HG02885 (cell line): Measurements from ENCODE around the gene MAIP1.
"Not testable (repeated sequence)": the region's sequence is repeated elsewhere in the genome, so short reads cannot be mapped to it uniquely, and the experiment has no call there.

Experiments used
- ATAC-seq: cut with Tn5 transposase; IDR thresholded peaks from one replicate; pipeline ENCODE4 v1.9.1; 2021; ENCODE audit warnings: mild to moderate bottlenecking; ENCODE audit not compliant: unreplicated experiment, poor library complexity

Gene MAIP1, protein sequence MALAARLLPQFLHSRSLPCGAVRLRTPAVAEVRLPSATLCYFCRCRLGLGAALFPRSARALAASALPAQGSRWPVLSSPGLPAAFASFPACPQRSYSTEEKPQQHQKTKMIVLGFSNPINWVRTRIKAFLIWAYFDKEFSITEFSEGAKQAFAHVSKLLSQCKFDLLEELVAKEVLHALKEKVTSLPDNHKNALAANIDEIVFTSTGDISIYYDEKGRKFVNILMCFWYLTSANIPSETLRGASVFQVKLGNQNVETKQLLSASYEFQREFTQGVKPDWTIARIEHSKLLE

DNA sequence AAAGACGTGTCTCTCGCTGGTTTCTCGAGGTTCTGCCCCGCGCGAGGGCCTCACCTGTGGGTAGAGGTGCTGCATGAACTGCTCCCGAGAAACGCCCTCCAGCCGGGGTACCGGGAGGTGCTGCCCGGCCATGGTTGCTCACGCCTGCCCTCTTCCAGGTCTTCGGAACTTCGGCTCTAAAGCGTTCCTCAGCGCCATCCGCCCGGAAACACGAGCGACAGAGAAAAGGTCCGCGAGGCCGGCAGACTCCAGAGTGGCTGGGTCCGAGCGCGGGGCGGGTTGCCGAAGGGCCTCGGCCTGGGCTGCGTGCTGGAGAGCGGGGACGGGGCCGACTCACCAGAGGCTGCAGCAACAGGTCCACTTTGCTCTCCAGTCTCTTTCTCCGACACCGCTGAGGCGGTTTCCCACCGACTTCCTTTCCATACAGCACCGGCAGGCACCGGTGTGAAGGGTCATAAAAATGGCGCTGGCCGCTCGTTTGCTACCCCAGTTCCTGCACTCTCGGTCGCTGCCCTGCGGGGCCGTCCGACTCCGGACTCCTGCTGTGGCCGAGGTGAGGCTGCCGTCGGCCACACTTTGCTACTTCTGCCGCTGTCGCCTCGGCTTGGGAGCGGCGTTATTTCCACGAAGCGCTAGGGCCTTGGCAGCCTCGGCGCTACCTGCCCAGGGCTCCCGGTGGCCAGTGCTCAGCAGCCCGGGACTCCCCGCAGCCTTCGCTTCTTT, at the start of gene MAIP1, which contains the start of gene TYW5:
MAIP1 (plus strand) TSS at position 244 of the 723 bp plus-strand sequence; CDS start at position 461, 217 bp downstream.
TYW5 (minus strand) TSS at position 153 of the 723 bp plus-strand sequence; CDS start at position 132, 21 bp downstream.
- peak; percentile 82 for ATAC-seq

DNA sequence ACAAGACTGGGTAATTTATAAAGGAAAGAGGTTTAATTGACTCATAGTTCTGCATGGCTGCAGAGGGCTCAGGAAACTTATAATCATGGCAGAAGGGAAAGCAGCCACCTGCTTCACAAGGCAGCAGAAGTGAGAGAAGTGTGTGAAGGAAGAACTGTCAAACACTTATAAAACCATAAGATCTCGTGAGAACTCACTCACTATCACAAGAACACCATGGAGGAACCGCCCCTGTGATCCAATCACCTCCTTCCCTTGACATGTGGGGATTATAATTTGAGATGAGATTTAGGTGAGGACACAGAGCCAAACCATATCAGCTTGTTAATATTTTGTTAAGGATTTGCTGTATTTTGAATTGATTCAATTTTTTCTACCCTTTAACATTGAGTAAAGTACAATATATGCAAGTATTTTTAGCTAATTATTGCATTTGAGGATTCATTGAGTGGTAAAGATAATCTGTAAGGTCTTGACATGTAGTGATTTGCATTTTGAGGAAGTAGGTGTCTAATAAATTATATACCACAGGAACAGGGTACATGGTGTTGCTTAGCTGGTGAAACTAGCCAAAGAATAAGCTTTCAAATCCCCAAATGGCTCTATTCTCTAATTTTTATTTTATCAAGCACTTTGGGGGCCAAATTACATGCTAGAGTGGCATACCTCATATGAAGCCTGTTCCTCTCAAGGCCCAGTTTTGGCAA, 48.2 kb upstream of the MAIP1 start:
- ATAC-seq: no peak

DNA sequence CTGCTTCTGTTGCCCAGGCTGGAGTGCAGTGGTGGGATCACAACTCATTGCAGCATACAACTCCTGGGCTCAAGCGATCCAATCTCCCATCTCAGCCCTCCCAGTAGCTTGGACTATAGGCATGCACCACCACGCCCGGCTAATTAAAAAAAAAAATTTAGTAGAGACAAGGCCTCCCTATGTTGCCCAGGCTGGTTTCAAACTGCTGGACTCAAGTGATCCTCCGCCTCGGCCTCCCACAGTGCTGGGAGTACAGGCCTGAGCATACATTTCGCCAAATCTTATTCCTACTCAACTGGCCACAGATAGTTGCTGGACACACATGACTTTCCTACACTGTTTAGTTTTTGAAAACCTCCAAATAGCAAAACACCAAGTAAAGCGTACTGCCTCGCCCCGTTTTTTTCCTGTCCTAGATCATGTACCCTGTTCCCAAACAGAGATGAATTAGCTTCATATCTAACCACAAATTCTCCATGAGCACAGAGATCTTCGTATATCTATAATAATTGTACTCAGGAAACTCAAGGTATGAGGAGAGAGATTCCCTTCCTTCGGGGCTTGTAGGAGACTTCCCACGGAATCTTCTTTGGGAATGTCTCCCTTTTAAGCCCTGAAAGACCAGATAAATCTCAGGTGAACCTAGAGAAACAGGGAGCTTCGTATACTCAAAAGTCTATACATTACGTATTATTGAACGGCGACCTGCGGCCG, 44.9 kb upstream of the MAIP1 start:
- ATAC-seq: no peak

DNA sequence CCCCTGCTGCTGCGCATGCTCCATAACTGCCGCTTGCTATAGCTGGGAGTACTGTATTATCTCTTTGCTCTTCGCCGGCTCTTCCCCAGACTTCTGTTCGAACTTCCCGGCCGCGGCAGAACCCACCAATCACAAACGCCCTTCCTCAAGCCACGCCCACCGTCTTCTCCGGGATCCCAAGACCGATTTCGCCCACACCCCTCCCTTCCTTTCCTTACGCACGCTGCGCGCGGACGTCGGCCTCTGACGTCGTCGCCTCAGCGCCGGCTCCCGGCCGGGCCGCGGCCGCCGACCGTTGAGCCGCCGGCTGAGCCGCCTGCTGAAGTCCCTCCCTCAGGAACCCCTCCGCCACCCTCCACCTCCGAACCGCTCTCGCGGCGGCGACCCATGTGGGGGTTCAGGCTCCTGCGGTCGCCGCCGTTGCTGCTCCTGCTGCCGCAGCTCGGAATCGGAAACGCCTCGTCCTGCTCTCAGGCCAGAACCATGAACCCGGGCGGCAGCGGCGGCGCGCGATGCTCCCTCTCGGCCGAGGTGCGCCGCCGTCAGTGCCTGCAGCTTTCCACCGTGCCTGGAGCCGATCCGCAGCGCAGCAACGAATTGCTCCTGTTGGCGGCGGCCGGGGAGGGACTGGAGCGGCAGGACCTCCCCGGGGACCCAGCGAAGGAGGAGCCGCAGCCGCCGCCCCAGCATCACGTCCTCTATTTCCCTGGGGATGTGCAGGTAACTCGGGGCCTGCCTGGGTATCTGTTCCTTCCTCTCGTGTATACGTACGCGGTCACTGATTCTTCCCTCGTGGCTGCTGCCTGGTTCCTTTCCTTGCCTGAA, 44.1 kb upstream of the MAIP1 start, which contains the start of gene C2orf69:
C2orf69 (plus strand) TSS at position 242 of the 825 bp plus-strand sequence; CDS start at position 388, 146 bp downstream.
- peak; percentile 91 for ATAC-seq

DNA sequence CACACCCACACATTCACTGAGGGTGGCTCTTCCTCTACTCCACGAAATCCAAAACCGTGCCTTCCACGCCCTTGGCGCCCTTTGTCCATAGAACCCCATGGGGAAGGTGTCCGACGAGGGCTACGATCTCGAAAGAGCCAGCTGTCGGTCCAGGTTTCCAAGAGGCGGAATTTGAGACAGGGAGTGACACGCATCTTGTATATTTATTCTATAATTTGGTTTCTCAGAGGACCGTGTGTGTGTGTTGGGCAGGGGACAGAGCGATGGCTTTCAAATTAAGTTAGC, 43.6 kb upstream of the MAIP1 start:
- ATAC-seq: no peak

DNA sequence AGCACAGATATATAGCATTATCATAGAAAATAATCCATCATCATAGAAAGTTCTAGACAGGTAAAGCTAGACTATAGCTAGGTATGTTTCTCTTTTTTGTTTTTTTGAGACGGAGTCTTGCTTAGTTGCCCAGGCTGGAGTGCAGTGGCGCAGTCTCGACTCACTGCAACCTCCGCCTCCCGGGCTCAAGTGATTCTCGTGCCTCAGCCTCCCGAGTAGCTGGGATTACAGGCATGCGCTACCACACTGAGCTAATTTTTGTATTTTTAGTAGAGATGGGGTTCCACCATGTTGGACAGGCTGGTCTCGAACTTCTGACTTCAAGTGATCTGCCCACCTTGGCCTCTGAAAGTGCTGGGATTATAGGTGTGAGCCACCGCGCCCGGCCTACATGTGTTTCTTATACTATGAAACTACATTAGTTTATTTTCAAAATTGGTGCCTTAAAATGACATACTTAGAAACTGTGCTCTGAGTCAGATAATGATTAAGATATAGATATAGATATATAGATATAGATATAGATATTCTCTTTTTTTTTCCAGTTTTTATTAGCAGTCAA, 42.7 kb upstream of the MAIP1 start:
- ATAC-seq: not testable (repeated sequence)

DNA sequence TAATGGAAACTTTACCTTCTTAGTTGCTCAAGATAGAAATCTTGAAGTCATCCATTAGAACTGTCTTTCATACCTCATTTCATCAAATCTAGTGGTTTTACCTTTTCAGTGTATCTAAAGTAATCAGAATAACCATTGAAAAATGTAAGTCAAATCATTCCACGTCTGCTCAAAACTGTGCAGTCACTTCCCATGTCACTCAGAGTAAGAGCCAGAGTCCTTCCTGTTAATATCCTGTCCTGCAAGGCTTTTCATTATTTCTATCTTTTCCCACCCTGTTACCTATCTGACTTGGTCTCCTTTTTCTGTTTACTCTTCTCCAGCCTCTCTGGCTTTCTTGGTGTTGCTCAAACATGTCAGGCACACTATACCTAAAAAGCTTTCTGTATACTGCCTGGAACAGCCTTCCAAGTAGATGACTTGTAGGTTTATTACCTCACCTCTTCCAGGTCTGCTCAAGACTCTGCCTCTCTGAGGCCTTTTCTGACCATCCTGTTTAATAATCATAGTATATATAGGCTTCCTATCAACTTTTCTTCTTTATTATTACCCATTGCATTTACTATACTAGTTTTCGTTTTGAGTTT, 40.9 kb upstream of the MAIP1 start:
- no peak for ATAC-seq

DNA sequence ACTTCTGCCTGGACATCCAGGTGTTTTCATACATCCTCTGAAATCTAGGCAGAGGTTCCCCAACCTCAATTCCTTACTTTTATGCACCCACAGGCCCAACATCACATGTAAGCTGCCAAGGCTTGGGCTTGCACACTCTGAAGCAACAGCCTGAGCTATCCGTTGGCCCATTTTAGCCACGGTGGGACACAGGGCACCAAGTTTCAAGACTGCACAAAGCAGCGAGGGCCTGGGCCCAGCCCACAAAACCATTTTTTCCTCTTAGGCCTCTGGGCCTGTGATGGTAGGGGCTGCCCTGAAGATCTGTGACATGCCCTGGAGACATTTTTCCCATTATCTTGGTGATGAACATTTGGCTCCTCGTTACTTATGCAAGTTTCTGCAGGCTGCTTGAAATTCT, 38.4 kb upstream of the MAIP1 start:
- no peak for ATAC-seq

DNA sequence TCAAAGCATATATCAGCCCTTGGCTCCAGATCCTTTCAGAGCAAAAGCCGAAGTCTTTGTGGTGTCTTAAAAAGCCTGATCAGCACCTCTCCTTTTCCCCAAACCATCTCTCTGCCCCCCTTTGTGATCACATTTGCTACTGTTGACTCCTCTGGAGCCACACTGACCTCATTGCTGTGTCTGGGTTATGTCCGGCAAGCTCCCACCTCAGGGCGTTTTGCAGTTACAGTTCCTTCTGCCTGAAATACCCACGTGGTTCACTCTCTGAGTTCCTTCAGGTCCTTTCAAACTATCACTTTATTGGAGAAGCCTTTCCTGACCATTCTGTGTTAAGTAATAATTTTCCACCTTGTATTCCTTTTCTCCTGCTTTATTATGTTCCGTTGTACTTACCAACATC, 32.5 kb upstream of the MAIP1 start:
- no peak for ATAC-seq

DNA sequence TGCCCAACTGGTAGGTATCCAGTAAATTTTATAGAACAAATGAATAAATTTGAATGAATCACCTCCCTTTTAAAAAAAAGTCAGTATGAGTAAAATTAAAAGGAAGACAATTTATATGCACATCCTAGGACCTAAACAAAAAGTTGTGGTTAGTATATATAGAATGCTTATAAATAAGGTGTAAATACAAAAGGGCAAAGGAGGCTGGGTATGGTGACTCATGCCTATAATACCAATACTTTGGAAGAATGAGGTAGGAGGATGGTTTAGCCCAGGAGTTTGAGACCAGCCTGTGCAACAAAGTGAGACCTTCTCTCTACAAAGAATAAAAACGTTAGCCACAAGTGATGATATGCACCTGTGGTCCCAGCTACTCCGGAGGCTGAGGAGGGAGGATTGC, 31.5 kb upstream of the MAIP1 start:
- ATAC-seq: no peak

DNA sequence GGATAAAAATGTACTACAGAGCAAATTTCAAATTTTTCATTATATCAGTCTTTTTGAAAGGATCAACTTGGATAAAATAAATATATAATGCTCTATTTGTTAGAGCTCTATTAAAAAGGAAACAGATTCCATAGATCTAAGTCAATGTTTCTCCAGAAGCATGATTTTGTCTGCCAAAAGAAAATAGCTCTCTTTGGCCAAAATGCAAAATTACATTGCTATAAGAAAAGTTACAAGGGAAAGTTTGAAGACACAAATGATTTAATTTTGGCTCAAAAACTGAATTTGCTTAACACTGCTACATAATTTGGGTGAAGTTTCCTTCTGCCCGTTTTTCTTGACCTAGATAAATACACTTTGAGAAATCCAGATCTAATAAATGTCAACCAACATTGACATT, 28.6 kb upstream of the MAIP1 start:
- no peak for ATAC-seq

DNA sequence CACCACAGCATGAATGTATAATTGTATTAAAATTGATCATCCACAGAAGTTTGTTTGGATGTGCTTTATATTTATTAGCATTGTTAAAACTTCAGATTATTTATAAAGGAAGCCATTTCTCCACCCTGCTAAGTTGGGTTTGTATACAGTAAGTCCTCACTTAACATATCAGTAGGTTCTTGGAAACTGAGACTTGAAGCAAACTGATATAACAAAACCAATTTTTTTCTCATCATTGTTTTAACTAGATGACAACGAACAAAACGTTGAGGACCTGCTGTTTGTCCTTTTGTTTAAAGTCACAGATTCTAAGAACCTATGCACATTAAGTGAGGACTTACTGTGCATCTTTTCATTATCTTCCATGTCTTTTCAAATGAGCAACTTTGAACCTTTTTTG, 27.2 kb upstream of the MAIP1 start:
- no peak for ATAC-seq

DNA sequence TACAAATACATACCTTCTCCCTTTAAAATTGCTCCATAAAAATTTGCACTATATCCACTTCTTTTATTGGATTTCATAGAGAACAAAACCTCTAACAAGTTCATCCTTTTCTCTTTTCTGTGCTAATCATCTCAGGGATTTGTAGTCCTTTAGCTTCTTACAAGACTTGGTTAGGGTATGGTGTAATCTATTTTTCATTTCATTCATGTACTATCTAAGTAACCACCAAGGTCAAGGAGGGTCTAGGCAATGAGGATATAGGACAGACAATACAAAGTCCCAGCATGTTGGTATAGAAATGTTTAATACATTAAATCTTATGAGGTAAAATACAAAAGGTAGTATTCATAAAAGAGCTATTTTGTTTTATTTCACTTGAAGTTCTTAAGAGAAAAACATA, 26.8 kb upstream of the MAIP1 start:
- ATAC-seq: no peak

DNA sequence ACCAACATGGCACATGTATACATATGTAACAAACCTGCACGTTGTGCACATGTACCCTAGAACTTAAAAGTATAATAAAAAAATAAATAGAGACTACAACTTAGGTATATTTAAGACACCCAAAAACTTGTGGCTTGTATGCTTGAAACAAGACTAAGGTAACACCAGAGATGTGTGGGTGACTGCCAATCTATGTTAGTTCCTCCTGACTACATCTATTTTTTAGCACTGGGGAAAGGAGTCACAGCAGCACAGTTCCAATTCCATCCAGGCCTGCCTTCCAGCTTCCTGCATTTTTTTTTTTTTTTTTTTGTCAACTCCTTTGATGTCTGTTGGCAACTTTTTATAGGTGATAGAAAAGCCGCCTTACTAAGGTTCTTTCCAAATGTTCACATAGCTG, 26.1 kb upstream of the MAIP1 start:
- no peak for ATAC-seq

DNA sequence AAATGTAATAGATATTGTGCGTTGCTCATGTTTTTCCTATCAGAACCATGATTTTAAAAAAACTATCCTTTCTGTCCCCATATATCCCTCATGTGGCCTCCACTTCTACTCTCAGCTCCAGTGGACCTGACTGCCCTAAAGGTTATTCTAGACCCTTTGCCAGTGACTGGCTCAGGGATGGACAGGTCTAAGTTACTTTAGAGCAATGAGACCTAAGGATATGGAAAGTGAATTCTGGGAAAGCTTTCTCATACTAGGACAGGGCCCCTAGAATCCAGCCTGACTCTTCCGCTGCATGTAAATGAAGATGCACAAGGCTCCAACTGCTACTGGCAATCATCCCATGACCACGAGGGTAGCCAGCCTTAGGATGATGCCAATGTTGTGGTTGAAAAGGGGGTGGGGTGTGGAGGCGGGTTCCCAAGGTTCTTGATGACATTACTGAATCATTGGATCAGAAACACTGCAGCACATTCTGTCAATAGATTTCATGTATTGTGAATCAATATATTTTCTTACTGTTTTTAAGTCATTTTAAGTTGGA, 23.0 kb upstream of the MAIP1 start:
- no peak for ATAC-seq

DNA sequence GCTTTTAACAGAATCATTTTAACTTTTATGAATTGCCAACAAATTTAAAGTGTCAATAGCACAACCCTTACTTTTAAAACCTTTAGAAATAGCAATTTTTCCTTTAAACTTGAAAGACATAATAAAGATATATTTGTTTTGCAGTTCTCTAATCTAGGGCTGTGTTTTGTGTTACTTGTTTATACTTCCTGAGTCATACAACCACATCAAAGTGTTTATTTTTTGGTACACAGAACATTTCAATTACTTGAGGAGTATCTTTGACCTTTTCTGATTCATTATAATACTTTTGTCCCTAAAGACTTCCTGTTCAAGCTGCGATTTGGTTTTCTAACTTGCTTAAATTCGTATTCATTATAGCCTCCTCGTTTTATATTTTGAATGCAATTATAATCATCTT, 21.9 kb upstream of the MAIP1 start:
- no peak for ATAC-seq

DNA sequence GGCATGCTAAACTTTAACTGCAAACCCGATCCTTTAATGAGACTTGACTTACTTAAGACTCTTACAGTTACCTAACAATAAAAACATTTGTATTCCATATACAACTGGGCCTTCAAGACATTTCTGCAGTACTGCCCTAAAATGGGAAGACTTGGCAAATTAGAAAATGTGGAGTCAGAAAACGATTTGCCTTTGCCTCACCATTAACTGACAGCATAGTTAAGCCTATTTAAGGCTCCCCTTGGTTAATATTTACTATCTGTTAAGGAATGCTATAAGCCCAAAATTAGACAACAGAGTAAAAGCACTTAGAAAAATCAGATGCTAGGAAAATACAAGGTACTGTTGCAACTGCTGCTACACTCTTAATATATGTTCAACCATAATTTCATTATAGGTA, 18.8 kb upstream of the MAIP1 start:
- ATAC-seq: no peak

DNA sequence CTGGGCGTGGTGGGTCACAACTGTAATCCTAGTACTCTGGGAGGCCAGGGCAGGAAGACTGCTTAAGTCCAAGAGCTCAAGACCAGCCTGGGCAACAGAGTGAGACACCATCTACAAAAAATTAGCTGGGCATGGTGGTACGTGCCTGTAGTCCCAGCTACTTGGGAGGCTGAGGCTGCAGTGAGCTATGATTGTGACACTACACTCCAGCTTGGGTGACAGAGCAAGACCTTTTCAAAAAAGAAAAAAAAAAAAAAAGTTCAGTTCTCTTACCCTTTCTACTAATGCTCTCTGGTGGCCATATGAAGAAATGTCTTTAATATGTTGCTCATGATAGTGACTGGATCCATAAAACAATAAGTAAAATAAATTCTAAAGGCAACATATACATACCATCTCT, 15.0 kb upstream of the MAIP1 start:
- ATAC-seq: peak; percentile 71

DNA sequence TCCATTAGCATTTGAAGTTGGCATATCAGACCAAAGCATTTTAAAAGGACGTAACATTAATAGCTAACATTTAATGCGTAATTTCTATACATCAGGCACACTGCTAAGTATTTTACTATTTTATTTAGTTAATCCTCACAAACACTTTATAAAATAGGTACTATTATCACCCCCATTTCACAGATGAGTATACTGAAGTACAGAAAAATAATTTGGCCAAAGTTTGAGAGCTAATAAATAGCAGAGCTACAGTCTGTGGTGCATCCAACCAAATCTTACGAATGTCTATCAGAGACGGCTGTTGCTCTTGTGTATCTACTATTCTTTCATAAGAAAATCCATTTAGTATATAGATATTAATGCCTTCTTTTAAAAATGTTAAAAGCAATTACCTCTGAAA, 12.0 kb upstream of the MAIP1 start:
- ATAC-seq: no peak
